ENCODE results near the gene LRMDA. TPM values are rescaled to one million over a fixed set of nuclear protein-coding genes. Genes with fewer than 3 reads are reported as not detected.

LRMDA gene
- total RNA-seq, 4 donors from 2014 or later = 0.76 to 6.4 (median 1.3) TPM

DNA sequence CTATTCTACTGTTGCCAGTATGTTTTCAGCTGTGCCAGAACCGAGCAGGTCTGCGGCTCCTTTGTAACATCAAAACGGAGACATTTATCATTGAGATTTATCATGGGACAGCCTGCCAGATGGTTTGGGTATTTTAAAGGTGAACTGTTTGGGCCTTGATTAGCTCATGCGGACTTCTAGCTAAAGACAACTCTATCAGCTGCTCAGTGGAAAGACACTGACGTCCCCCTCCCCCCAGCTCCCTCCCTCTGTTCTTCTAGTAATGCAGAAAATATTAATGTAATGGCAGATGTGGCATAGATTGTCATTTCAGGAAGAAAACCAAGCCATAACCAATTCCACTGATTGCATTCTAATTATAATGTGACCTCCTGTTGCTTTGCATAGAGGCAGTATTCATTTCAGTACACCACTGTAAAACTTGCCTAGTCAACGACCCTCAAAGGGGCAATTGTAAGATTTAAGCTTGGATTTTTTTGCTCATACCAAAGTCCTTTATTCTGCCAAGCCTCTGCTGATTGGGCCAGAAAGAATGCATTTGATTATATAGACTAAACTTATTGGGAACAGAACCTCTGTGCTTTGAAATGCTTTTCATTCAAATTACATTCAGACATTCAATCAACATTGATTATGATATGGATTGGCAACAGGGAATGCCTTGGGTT, 966.8 kb downstream of the LRMDA start:
- TF ChIP-seq, protein P1, sequence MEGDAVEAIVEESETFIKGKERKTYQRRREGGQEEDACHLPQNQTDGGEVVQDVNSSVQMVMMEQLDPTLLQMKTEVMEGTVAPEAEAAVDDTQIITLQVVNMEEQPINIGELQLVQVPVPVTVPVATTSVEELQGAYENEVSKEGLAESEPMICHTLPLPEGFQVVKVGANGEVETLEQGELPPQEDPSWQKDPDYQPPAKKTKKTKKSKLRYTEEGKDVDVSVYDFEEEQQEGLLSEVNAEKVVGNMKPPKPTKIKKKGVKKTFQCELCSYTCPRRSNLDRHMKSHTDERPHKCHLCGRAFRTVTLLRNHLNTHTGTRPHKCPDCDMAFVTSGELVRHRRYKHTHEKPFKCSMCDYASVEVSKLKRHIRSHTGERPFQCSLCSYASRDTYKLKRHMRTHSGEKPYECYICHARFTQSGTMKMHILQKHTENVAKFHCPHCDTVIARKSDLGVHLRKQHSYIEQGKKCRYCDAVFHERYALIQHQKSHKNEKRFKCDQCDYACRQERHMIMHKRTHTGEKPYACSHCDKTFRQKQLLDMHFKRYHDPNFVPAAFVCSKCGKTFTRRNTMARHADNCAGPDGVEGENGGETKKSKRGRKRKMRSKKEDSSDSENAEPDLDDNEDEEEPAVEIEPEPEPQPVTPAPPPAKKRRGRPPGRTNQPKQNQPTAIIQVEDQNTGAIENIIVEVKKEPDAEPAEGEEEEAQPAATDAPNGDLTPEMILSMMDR (IDR thresholded peaks at IDR 0.05) = no peak
- TF ChIP-seq POLR2A (IDR thresholded peaks at IDR 0.05) = no peak
- no peak for DNase-seq (ENCODE audit: low spot score in 2 of 2)
- intact Hi-C loops (cut with DNase I; ENCODE audit: low total_unique reads) = no loop called here
- 36 to 47% methylated on average over 6 of the region's 6 CpGs for WGBS, 2 donors
- no peak overlapping the region for H3K4me3 ChIP-seq (ENCODE audit: low read depth, poor library complexity, severe bottlenecking)

DNA sequence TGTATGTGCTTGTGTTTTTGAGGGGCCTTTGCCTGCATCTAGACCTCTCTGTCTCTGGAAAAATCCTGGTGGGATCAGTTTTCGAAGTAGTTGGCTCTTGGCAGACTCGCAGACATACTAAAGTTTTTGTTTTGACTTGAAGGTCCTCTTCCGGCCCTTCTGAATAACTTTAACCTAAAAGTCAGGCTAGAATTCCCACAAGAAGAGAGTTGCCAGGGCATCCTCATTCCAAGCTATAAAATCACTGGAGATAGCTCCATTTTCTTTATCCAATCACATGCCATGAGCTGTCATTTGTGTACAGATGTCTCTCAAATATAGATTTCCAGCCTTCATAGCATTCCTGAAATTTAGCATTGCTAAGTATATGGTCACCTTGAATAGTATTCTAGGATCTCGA, 967.8 kb downstream of the LRMDA start:
- TF ChIP-seq POLR2A (IDR thresholded peaks at IDR 0.05) = no peak
- intact Hi-C loops (cut with DNase I; ENCODE audit: low total_unique reads) = no loop called here
- DNase-seq (ENCODE audit: low spot score in 2 of 2) = no peak
- H3K4me3 ChIP-seq (ENCODE audit: low read depth, poor library complexity, severe bottlenecking) = no peak overlapping the region
- 92 to 98% methylated on average over 4 of the region's 4 CpGs for WGBS, 2 donors

- intact Hi-C loops (cut with DNase I; ENCODE audit: low total_unique reads) = no loop called here
- no peak overlapping the region for H3K4me3 ChIP-seq (ENCODE audit: low read depth, poor library complexity, severe bottlenecking)
- 90 to 93% methylated on average over 3 of the region's 3 CpGs for WGBS, 2 donors
These were observed 969.6 kb downstream of the LRMDA start for GRCh38 chr10:76401006-76401405.

GRCh38 chr10:76403912-76404311, 972.5 kb downstream of the LRMDA start:
- peak in 1 of 2 donors; percentile 27 for DNase-seq (ENCODE audit: low spot score in 2 of 2)
- H3K4me3 ChIP-seq (ENCODE audit: low read depth, poor library complexity, severe bottlenecking) = no peak overlapping the region
- intact Hi-C loops (cut with DNase I; ENCODE audit: low total_unique reads) = no loop called here
- WGBS, 2 donors = 51 to 60% methylated on average over 4 of the region's 4 CpGs
- no peak for TF ChIP-seq POLR2A (IDR thresholded peaks at IDR 0.05)
- TF ChIP-seq, protein P1 (IDR thresholded peaks at IDR 0.05) = no peak

More at GRCh38 chr10:76401006-76401405, 969.6 kb downstream of the LRMDA start:
- no peak for DNase-seq (ENCODE audit: low spot score in 2 of 2)
- TF ChIP-seq, protein P1 (IDR thresholded peaks at IDR 0.05) = no peak
- no peak for TF ChIP-seq POLR2A (IDR thresholded peaks at IDR 0.05)

GRCh38 chr10:76404531-76404930, 973.1 kb downstream of the LRMDA start:
- DNase-seq (ENCODE audit: low spot score in 2 of 2) = no peak
- intact Hi-C loops (cut with DNase I; ENCODE audit: low total_unique reads) = no loop called here
- TF ChIP-seq POLR2A (IDR thresholded peaks at IDR 0.05) = no peak
- TF ChIP-seq, protein P1 (IDR thresholded peaks at IDR 0.05) = no peak
- no peak overlapping the region for H3K4me3 ChIP-seq (ENCODE audit: low read depth, poor library complexity, severe bottlenecking)
- 64 to 83% methylated on average over 4 of the region's 4 CpGs for WGBS, 2 donors

- 81 to 84% methylated on average over 6 of the region's 6 CpGs for WGBS, 2 donors
- intact Hi-C loops (cut with DNase I; ENCODE audit: low total_unique reads) = no loop called here
- DNase-seq (ENCODE audit: low spot score in 2 of 2) = no peak
- no peak overlapping the region for H3K4me3 ChIP-seq (ENCODE audit: low read depth, poor library complexity, severe bottlenecking)
- no peak for TF ChIP-seq POLR2A (IDR thresholded peaks at IDR 0.05)
- TF ChIP-seq, protein P1 (IDR thresholded peaks at IDR 0.05) = no peak
These were observed 974.5 kb downstream of the LRMDA start for GRCh38 chr10:76405922-76406321.
